Spleen (tissue), 11 donors: ENCODE data around the gene COL23A1. TPM values are rescaled to one million over a fixed set of nuclear protein-coding genes. Genes with fewer than 3 reads are reported as not detected.

Experiments
- DNase-seq: peaks from one replicate; pipeline ENCODE4 v3.0.0-alpha.2; 2020
- H3K27ac ChIP-seq, 8 donors: fragments of 200-600 bp; sonication (generic) in 7 of 8; 1 replicate in 4 of 8; 2 replicates in 4 of 8; pipeline versions ENCODE4 v1.5.0 to v1.8.0; 2016 to 2021; ENCODE audit warnings: inconsistent platforms in 4 of 8, mild to moderate bottlenecking in 4 of 8, moderate library complexity in 1 of 8
- H3K27me3 ChIP-seq, 7 donors: fragments of 200-600 bp; sonication (generic) in 6 of 7; replicated peaks in 1 of 7; 1 replicate in 4 of 7; 2 replicates in 3 of 7; pipeline versions ENCODE4 v1.5.0 to v1.8.0; 2016 to 2021; ENCODE audit warnings: inconsistent platforms in 3 of 7, mild to moderate bottlenecking in 1 of 7
- H3K36me3 ChIP-seq, 6 donors: fragments of 200-600 bp; sonication (generic) in 5 of 6; 1 replicate in 4 of 6; 2 replicates in 2 of 6; pipeline versions ENCODE4 v1.5.0 to v1.8.0; 2016 to 2021; ENCODE audit warnings: inconsistent platforms in 2 of 6
- H3K4me1 ChIP-seq, 6 donors: fragments of 200-600 bp; sonication (generic) in 5 of 6; 1 replicate in 3 of 6; 2 replicates in 3 of 6; pipeline versions ENCODE4 v1.5.0 to v1.8.0; 2016 to 2021; ENCODE audit warnings: inconsistent platforms in 3 of 6
- H3K4me3 ChIP-seq, 8 donors: fragments of 200-600 bp; sonication (generic) in 7 of 8; 1 replicate in 4 of 8; 2 replicates in 4 of 8; pipeline versions ENCODE4 v1.5.0 to v1.8.0; 2016 to 2021; ENCODE audit warnings: inconsistent platforms in 4 of 8, mild to moderate bottlenecking in 4 of 8, moderate library complexity in 2 of 8
- H3K9me3 ChIP-seq, 8 donors: fragments of 200-600 bp; sonication (generic) in 7 of 8; 1 replicate in 4 of 8; 2 replicates in 4 of 8; pipeline versions ENCODE4 v1.5.0 to v1.8.0; 2016 to 2021; ENCODE audit warnings: inconsistent platforms in 4 of 8
- CTCF ChIP-seq, 11 experiments: fragments of 200-600 bp in 7 of 11; fragments of 450-650 bp in 4 of 11; sonication (generic) in 4 of 11; IDR thresholded peaks in 8 of 11; conservative IDR thresholded peaks in 3 of 11; 1 replicate in 7 of 11; 2 replicates in 4 of 11; pipeline versions ENCODE4 v1.4.0 to v1.8.0; 2016 to 2021; ENCODE audit warnings: antibody characterized with exemption in 11 of 11, inconsistent platforms in 4 of 11, mild to moderate bottlenecking in 1 of 11
- POLR2A ChIP-seq, 3 donors: fragments of 450-650 bp; IDR thresholded peaks; one replicate each; pipeline ENCODE4 v1.5.1; 2017; ENCODE audit warnings: antibody characterized with exemption in 3 of 3, mild to moderate bottlenecking in 1 of 3
- POLR2AphosphoS5 ChIP-seq, 3 donors: sonication (generic); formaldehyde crosslinking; IDR thresholded peaks; one replicate each; pipeline ENCODE4 v1.5.1; 2017; ENCODE audit warnings: antibody characterized with exemption in 3 of 3
- WGBS, 5 donors: extraction: QIAGEN DNeasy Blood & Tissue Kit in 3 of 5; methylation state at CpG; one replicate each; pipeline versions ENCODE4 v1.1.5 to v1.1.7; 2013 to 2018; 5-methylcytosine and 5-hydroxymethylcytosine counted together
- intact Hi-C: fragments of 100-400 bp; cut with DNase I; formaldehyde crosslinking; loops from one replicate; pipeline ENCODE4 v1.15.0; 2023; ENCODE audit warnings: low total_unique reads
- polyA plus RNA-seq, 3 donors: library from polyadenylated mRNA; stranded (reverse); fragments of 200-250 nt; gene quantifications; one replicate each; pipeline ENCODE4 v1.2.1, GENCODE V29; 2013
- total RNA-seq, 7 donors: library from RNA; depleted of rRNA in 3 of 7; stranded (reverse); fragments of >200 nt in 3 of 7; fragmentation: NEBNext Ultra II Directional in 4 of 7; extraction: Animal tissue kit (Norgen Biotek cat#: 25700) in 4 of 7; gene quantifications; one replicate each; pipeline versions ENCODE4 v1.1.0 to v1.2.1, GENCODE V29; 2016 to 2021
- donor health status: healthy with polysubstance abuse.
- donor health status: DM: no; HTN: no; CAD: no; lungs with moderate emphysema.
- donor health status: DM: no; HTN: no; CAD: no.
- donor health status: Bipolar disorder and iron deficiency.
- donor health status: healthy.
- donor health status: DM: no; HTN: no; CAD: no.
- donor health status: DM: yes; HTN: yes; CAD: no.

COL23A1 gene
- total and polyA plus RNA-seq, 10 donors, result 0.63 to 3.8 (median 1.9) TPM

- intact Hi-C loops, result no loop called here
- WGBS, 5 donors, result 56 to 85% (median 67%) methylated on average over 2 of the region's 2 CpGs
Measured at GRCh38 chr5:178380086-178380485, 210.1 kb downstream of the COL23A1 start.

GRCh38 chr5:178378527-178379484, 211.4 kb downstream of the COL23A1 start:
- Histone ChIP-seq H3K9me3 (no peaks in the 10 kb centered on the region), H3K27me3 (peaks cover 0 to 5% (median 0%) of the 10 kb centered on the region in 7 donors), H3K27ac (no peak overlapping the region), H3K4me1 (peaks cover 0 to 9% (median 0%) of the 10 kb centered on the region in 6 donors), H3K36me3 (no peaks in the 10 kb centered on the region), H3K4me3 (no peak overlapping the region)
- intact Hi-C loops, result no loop called here
- WGBS, 5 donors, result 90 to 93% (median 92%) methylated on average over 14 of the region's 14 CpGs
- TF ChIP-seq POLR2AphosphoS5 (IDR thresholded peaks at IDR 0.05) (no peak), CTCF (IDR thresholded peaks at IDR 0.05 in 8 of 11, conservative IDR thresholded peaks at IDR 0.05 in 3 of 11) (no peak), POLR2A (IDR thresholded peaks at IDR 0.05) (no peak)
- no peak for DNase-seq

More at GRCh38 chr5:178380086-178380485, 210.1 kb downstream of the COL23A1 start:
- Histone ChIP-seq H3K27ac (no peak overlapping the region), H3K4me3 (no peak overlapping the region), H3K9me3 (no peaks in the 10 kb centered on the region), H3K36me3 (no peaks in the 10 kb centered on the region), H3K4me1 (peaks cover 0 to 9% (median 0%) of the 10 kb centered on the region in 6 donors), H3K27me3 (peaks cover 0 to 18% (median 8%) of the 10 kb centered on the region in 7 donors)
- DNase-seq, result no peak
- TF ChIP-seq CTCF (IDR thresholded peaks at IDR 0.05 in 8 of 11, conservative IDR thresholded peaks at IDR 0.05 in 3 of 11), result no peak
- TF ChIP-seq POLR2AphosphoS5 (IDR thresholded peaks at IDR 0.05), result no peak

- WGBS, 5 donors, result 88 to 96% (median 94%) methylated on average over 21 of the region's 21 CpGs
- Histone ChIP-seq H3K27ac (no peak overlapping the region), H3K27me3 (peaks cover 0 to 4% (median 0%) of the 10 kb centered on the region in 7 donors), H3K9me3 (no peaks in the 10 kb centered on the region), H3K36me3 (no peaks in the 10 kb centered on the region), H3K4me1 (peaks cover 0 to 9% (median 0%) of the 10 kb centered on the region in 6 donors), H3K4me3 (no peak overlapping the region)
- intact Hi-C loops, result no loop called here
- no peak for TF ChIP-seq POLR2AphosphoS5 (IDR thresholded peaks at IDR 0.05)
- no peak for TF ChIP-seq POLR2A (IDR thresholded peaks at IDR 0.05)
- TF ChIP-seq CTCF (IDR thresholded peaks at IDR 0.05 in 8 of 11, conservative IDR thresholded peaks at IDR 0.05 in 3 of 11), result no peak
- DNase-seq, result peak; percentile 46
Measured at GRCh38 chr5:178377583-178378270, 212.5 kb downstream of the COL23A1 start.
